IMR-90 (cell line): ENCODE measurements around the gene HMCN1. TPM values are rescaled to one million over a fixed set of nuclear protein-coding genes. Genes with fewer than 3 reads are reported as not detected.

Experiments
- ATAC-seq: fragments of 200-7000 bp; cut with Tn5 transposase; 2 replicates; pipeline ENCODE4 v1.9.1; 2020; ENCODE audit warnings: low read depth, mild to moderate bottlenecking, moderate library complexity
- BruUV-seq: library from RNA; stranded (reverse); fragments of 400-500 nt; replicated peaks from 2 replicates; lab custom pipeline; 2021; lab: Mats Ljungman, UMichigan
- CTCF ChIA-PET: fragments of 300-600 bp; formaldehyde crosslinking; extraction: SDS; loops from one replicate; lab custom pipeline; 2021; ENCODE audit warnings: antibody characterized with exemption; lab: Yijun Ruan, JAX
- POLR2A ChIA-PET: fragments of 300-600 bp; sonication (Branson Sonifier 250); formaldehyde crosslinking; loops from one replicate; lab custom pipeline; 2022; ENCODE audit warnings: antibody characterized with exemption; ENCODE audit not compliant: unreplicated experiment; lab: Charles Lee
- DNase-seq: peaks from one replicate; pipeline ENCODE4 v3.0.0; 2013
- H2AFZ ChIP-seq: replicated peaks from 2 replicates; pipeline ENCODE3; 2013; ENCODE audit warnings: low read length, mild to moderate bottlenecking; ENCODE audit not compliant: poor library complexity
- H2AK5ac ChIP-seq: 2 replicates; pipeline ENCODE4 v1.6.1; 2013; ENCODE audit warnings: low read depth, low read length, inconsistent platforms
- H2AK9ac ChIP-seq: replicated peaks from 2 replicates; pipeline ENCODE3; 2013; ENCODE audit warnings: mild to moderate bottlenecking, low read depth, low read length, moderate library complexity; ENCODE audit not compliant: poor library complexity
- H2BK120ac ChIP-seq: 2 replicates; pipeline ENCODE4 v1.6.1; 2013; ENCODE audit warnings: low read depth, low read length, inconsistent platforms
- H2BK15ac ChIP-seq: 3 replicates; pipeline ENCODE4 v1.6.1; 2013; ENCODE audit warnings: low read depth, low read length, inconsistent platforms
- H2BK20ac ChIP-seq: 2 replicates; pipeline ENCODE4 v1.6.1; 2013; ENCODE audit warnings: low read depth, mild to moderate bottlenecking, inconsistent platforms, low read length, moderate library complexity
- H2BK5ac ChIP-seq: 2 replicates; pipeline ENCODE4 v1.6.1; 2013; ENCODE audit warnings: mild to moderate bottlenecking, low read depth, low read length, inconsistent platforms; ENCODE audit not compliant: poor library complexity, severe bottlenecking
- H3K14ac ChIP-seq: replicated peaks from 2 replicates; pipeline ENCODE4 v1.6.1; 2013; ENCODE audit warnings: low read depth, low read length, inconsistent platforms
- H3K18ac ChIP-seq: 2 replicates; pipeline ENCODE4 v1.6.1; 2013; ENCODE audit warnings: low read depth, low read length, control low read depth
- H3K23ac ChIP-seq: 2 replicates; pipeline ENCODE4 v1.6.1; 2013; ENCODE audit warnings: low read depth, low read length, inconsistent platforms
- H3K27ac ChIP-seq: 2 replicates; pipeline ENCODE4 v1.5.1; 2013; ENCODE audit warnings: mild to moderate bottlenecking, control low read depth, low read length; ENCODE audit not compliant: insufficient read depth
- H3K27me3 ChIP-seq: 2 replicates; pipeline ENCODE4 v1.6.1; 2013; ENCODE audit warnings: low read length; ENCODE audit not compliant: control insufficient read depth, insufficient read depth
- H3K36me3 ChIP-seq: 2 replicates; pipeline ENCODE4 v1.6.1; 2013; ENCODE audit warnings: low read length, mixed read lengths; ENCODE audit not compliant: control insufficient read depth, insufficient read depth
- H3K4ac ChIP-seq: 2 replicates; pipeline ENCODE4 v1.6.1; 2013; ENCODE audit warnings: low read depth, low read length, inconsistent platforms
- H3K4me1 ChIP-seq: 2 replicates; pipeline ENCODE4 v1.6.1; 2013; ENCODE audit warnings: low read length, mixed read lengths; ENCODE audit not compliant: control insufficient read depth, insufficient read depth
- H3K4me2 ChIP-seq: 2 replicates; pipeline ENCODE4 v1.6.1; 2013; ENCODE audit warnings: low read depth, mild to moderate bottlenecking, control low read depth, low read length, moderate library complexity
- H3K4me3 ChIP-seq: 2 replicates; pipeline ENCODE4 v1.5.1; 2013; ENCODE audit warnings: low read depth, mild to moderate bottlenecking, control low read depth, low read length, moderate library complexity; ENCODE audit not compliant: insufficient read depth
- H3K56ac ChIP-seq: 2 replicates; pipeline ENCODE4 v1.6.1; 2013; ENCODE audit warnings: low read length, inconsistent platforms; ENCODE audit not compliant: insufficient read depth; ENCODE audit errors: extremely low read depth
- H3K79me1 ChIP-seq, 2 experiments: 2 replicates each; pipeline ENCODE4 v1.6.1; 2013; ENCODE audit warnings: low read length in 2 of 2, inconsistent platforms in 1 of 2, low read depth in 1 of 2
- H3K9ac ChIP-seq: 2 replicates; pipeline ENCODE4 v1.6.1; 2013; ENCODE audit warnings: low read depth, low read length, control low read depth
- H3K9me1 ChIP-seq: 2 replicates; pipeline ENCODE4 v1.6.1; 2013; ENCODE audit warnings: low read length, inconsistent platforms; ENCODE audit not compliant: insufficient read depth
- H3K9me3 ChIP-seq: 2 replicates; pipeline ENCODE4 v1.6.1; 2013; ENCODE audit warnings: low read length; ENCODE audit not compliant: control insufficient read depth, insufficient read depth
- H4K20me1 ChIP-seq: 2 replicates; pipeline ENCODE4 v1.6.1; 2013; ENCODE audit warnings: low read length, inconsistent platforms; ENCODE audit not compliant: insufficient read depth
- H4K5ac ChIP-seq: 2 replicates; pipeline ENCODE4 v1.6.1; 2013; ENCODE audit warnings: mild to moderate bottlenecking, low read depth, low read length, control low read depth
- H4K8ac ChIP-seq, 2 experiments: 2 replicates each; pipeline ENCODE4 v1.6.1; 2013; ENCODE audit warnings: low read depth in 2 of 2, low read length in 2 of 2, control low read depth in 1 of 2, inconsistent platforms in 1 of 2
- H4K91ac ChIP-seq: 2 replicates; pipeline ENCODE4 v1.6.1; 2013; ENCODE audit warnings: low read depth, low read length, inconsistent platforms; ENCODE audit not compliant: insufficient read depth
- BHLHE40 ChIP-seq: fragments of 150-350 bp; IDR thresholded peaks from 2 replicates; pipeline ENCODE4 v1.6.1; 2016; ENCODE audit warnings: mild to moderate bottlenecking, low read depth, low read length
- CEBPB ChIP-seq: IDR thresholded peaks from 2 replicates; pipeline ENCODE4 v1.6.1; 2012; ENCODE audit warnings: low read depth, low read length, improper control_type of control experiment
- CHD1 ChIP-seq: IDR thresholded peaks from 2 replicates; pipeline ENCODE4 v1.6.1; 2012; ENCODE audit warnings: low read depth, low read length, improper control_type of control experiment
- CTCF ChIP-seq: conservative IDR thresholded peaks from 2 replicates; pipeline ENCODE4 v1.5.1; 2012; ENCODE audit warnings: mild to moderate bottlenecking, low read depth, low read length, improper control_type of control experiment
- ELK1 ChIP-seq: fragments of 150-350 bp; IDR thresholded peaks from 2 replicates; pipeline ENCODE4 v1.6.1; 2016; ENCODE audit warnings: low read depth, mild to moderate bottlenecking, low read length, moderate library complexity, borderline replicate concordance
- MAZ ChIP-seq: IDR thresholded peaks from 2 replicates; pipeline ENCODE4 v1.6.1; 2012; ENCODE audit warnings: low read depth, mild to moderate bottlenecking, low read length, improper control_type of control experiment, moderate library complexity, borderline replicate concordance
- NFE2L2 ChIP-seq: fragments of 150-350 bp; IDR thresholded peaks from 2 replicates; pipeline ENCODE4 v1.6.1; 2016; ENCODE audit warnings: low read depth, mild to moderate bottlenecking, low read length
- RAD21 ChIP-seq: IDR thresholded peaks from 2 replicates; pipeline ENCODE4 v1.6.1; 2012; ENCODE audit warnings: low read length, improper control_type of control experiment
- USF2 ChIP-seq: fragments of 150-350 bp; IDR thresholded peaks from 2 replicates; pipeline ENCODE4 v1.6.1; 2017; ENCODE audit warnings: mild to moderate bottlenecking, antibody characterized with exemption, low read length, low read depth
- WGBS, 2 experiments: methylation state at CpG; one replicate each; pipeline versions ENCODE4 v1.1.5 to v1.1.7; 2013; ENCODE audit warnings: missing lambda C conversion rate in 2 of 2; ENCODE audit not compliant: insufficient read length in 1 of 2; ENCODE audit errors: extremely low coverage in 2 of 2; 5-methylcytosine and 5-hydroxymethylcytosine counted together
- dilution Hi-C: fragments of 300-500 bp; cut with HindIII; formaldehyde crosslinking; loops from one replicate; pipeline ENCODE4 v1.14.3; 2018; ENCODE audit warnings: low sequenced_read_pairs; ENCODE audit not compliant: unreplicated experiment
- in situ Hi-C: fragments of 300-500 bp; cut with MboI; formaldehyde crosslinking; loops from 3 replicates; pipeline ENCODE4 v1.14.3; 2019; ENCODE audit warnings: low sequenced_read_pairs, inconsistent platforms, mixed read lengths
- intact Hi-C: fragments of 100-400 bp; cut with micrococcal nuclease; formaldehyde crosslinking; loops from 2 replicates; pipeline ENCODE4 v1.10.0; 2022
- polyA plus RNA-seq, 3 experiments: library from polyadenylated mRNA; depleted of rRNA; stranded (reverse); fragments of >200 nt; gene quantifications; 2 replicates each; pipeline ENCODE4 v1.2.3, GENCODE V29; 2012; ENCODE audit warnings: low replicate concordance in 1 of 3
- total RNA-seq: library from RNA; depleted of rRNA; stranded (reverse); fragments of >200 nt; gene quantifications from 2 replicates; pipeline ENCODE4 v1.2.3, GENCODE V29; 2012

Gene HMCN1
- total and polyA plus RNA-seq, 2 of the 4 experiments (the other 2 are of a cell fraction) = 6.1 to 11.7 TPM

- H4K8ac ChIP-seq = no peak overlapping the region
- no peak overlapping the region for H2AFZ ChIP-seq
- no TSS peak for BruUV-seq
- H3K18ac ChIP-seq = no peak overlapping the region
- H3K9me1 ChIP-seq = no peaks in the 10 kb centered on the region
- no peak overlapping the region for H3K27ac ChIP-seq
- no peak overlapping the region for H2BK20ac ChIP-seq
- dilution Hi-C loops = no loop called here
- ChIA-PET CTCF (no interaction called here), POLR2A (no interaction called here)
- ATAC-seq (no peak), DNase-seq (no peak)
- no peak overlapping the region for H3K4me3 ChIP-seq
- no peak overlapping the region for H2BK5ac ChIP-seq
- intact Hi-C loops = no loop called here
- H4K20me1 ChIP-seq = no peaks in the 10 kb centered on the region
- no peaks in the 10 kb centered on the region for H3K36me3 ChIP-seq
- H3K9me3 ChIP-seq = no peaks in the 10 kb centered on the region
- in situ Hi-C loops = no loop called here
- H3K9ac ChIP-seq = no peak overlapping the region
- no peak overlapping the region for H3K4ac ChIP-seq
- no peak overlapping the region for H2AK5ac ChIP-seq
- no peak overlapping the region for H4K5ac ChIP-seq
- no peak overlapping the region for H2BK120ac ChIP-seq
- no peaks in the 10 kb centered on the region for H3K27me3 ChIP-seq
- no peak overlapping the region for H3K14ac ChIP-seq
- no peak for TF ChIP-seq RAD21
- TF ChIP-seq CHD1 = no peak
- TF ChIP-seq BHLHE40 = no peak
- TF ChIP-seq NFE2L2 = no peak
- no peak for TF ChIP-seq CTCF
- TF ChIP-seq USF2 = no peak
- no peak for TF ChIP-seq MAZ
- TF ChIP-seq CEBPB = no peak
- no peak for TF ChIP-seq ELK1
- no peak overlapping the region for H2BK15ac ChIP-seq
- no peak overlapping the region for H4K91ac ChIP-seq
- no peak overlapping the region for H3K56ac ChIP-seq
- no peaks in the 10 kb centered on the region for H3K4me1 ChIP-seq
- H3K4me2 ChIP-seq = no peak overlapping the region
- no peak overlapping the region for H3K23ac ChIP-seq
- no CpG with 5 or more reads among the region's 3 CpGs for WGBS, 2 experiments
- no peaks in the 10 kb centered on the region for H3K79me1 ChIP-seq
- H2AK9ac ChIP-seq = no peak overlapping the region
Measured at GRCh38 chr1:186027621-186028020, 293.4 kb downstream of the HMCN1 start.
